B cell (primary cell): ENCODE results near the gene ABLIM3.

Source experiments
- CTCF ChIP-seq: fragments of 200-600 bp; IDR thresholded peaks from one replicate; pipeline ENCODE4 v1.8.0; 2022; ENCODE audit warnings: antibody characterized with exemption, mild to moderate bottlenecking
- EZH2 ChIP-seq: IDR thresholded peaks from 2 replicates; pipeline ENCODE4 v1.6.1; 2012; ENCODE audit warnings: borderline replicate concordance, low read depth, mild to moderate bottlenecking, moderate library complexity, low read length; ENCODE audit not compliant: insufficient read depth, poor library complexity, severe bottlenecking

DNA sequence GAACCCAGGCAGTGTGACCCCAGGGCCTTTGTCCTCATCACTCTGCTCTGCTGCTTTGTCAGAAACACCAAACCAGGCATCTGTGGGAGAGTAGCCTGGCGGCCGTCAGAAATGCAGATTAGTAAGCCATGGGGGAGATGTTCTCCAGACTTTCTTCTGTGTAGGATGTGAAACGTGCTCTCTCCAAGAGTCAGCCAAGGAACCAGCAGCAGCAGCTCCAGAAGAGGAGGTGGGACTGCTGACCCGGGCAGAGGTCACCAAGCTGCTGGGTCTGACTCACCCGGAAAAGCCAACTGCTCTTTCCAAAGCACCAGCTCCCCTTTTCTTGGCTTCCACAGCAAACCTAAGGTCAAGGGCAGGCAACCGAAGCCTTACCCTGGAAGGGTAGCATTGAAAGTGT, 14.4 kb upstream of the ABLIM3 start:
- TF ChIP-seq CTCF (no peak), EZH2 (no peak)
